ENCODE results near the gene HOXB2.

DNA sequence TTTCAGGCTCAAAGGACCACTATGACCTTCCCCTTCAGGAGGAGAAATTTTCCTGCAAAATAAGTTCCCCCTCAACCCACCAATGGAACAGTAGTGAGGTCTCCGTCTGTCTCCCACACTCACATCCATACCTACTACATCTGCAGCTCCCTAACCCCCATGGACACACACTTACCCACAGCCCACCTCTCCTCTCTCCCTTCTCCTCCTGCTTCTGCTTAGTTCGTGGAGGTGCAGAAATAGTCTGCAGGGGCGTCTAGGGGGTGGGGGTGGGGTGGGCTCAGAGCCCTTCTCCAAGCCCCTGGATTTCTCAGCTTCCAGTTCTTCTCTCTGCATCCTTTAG lies 24.3 kb upstream of the HOXB2 start:
- TF ChIP-seq ZBTB1 (tag by site-specific recombination; IDR thresholded peaks at IDR 0.05) (no peak), ZNF121 (tag by site-specific recombination; IDR thresholded peaks at IDR 0.05) (no peak), TRIM28 (IDR thresholded peaks at IDR 0.05; ENCODE audit: borderline replicate concordance, low read length) (no peak), ZFP69B (tag by site-specific recombination; IDR thresholded peaks at IDR 0.05) (no peak), ZNF664 (tag by site-specific recombination; IDR thresholded peaks at IDR 0.05) (no peak), ZNF133 (tag by site-specific recombination; IDR thresholded peaks at IDR 0.05) (no peak), ZNF114 (tag by site-specific recombination; IDR thresholded peaks at IDR 0.05) (no peak), ZNF548 (tag by site-specific recombination; IDR thresholded peaks at IDR 0.05) (no peak), HOXD13 (CRISPR knock-in tag; IDR thresholded peaks at IDR 0.05; ENCODE audit: borderline replicate concordance) (no peak), ZNF501 (tag by site-specific recombination; IDR thresholded peaks at IDR 0.05) (no peak), ZSCAN23 (tag by site-specific recombination; IDR thresholded peaks at IDR 0.05) (no peak)
- TF ChIP-seq, protein P1, sequence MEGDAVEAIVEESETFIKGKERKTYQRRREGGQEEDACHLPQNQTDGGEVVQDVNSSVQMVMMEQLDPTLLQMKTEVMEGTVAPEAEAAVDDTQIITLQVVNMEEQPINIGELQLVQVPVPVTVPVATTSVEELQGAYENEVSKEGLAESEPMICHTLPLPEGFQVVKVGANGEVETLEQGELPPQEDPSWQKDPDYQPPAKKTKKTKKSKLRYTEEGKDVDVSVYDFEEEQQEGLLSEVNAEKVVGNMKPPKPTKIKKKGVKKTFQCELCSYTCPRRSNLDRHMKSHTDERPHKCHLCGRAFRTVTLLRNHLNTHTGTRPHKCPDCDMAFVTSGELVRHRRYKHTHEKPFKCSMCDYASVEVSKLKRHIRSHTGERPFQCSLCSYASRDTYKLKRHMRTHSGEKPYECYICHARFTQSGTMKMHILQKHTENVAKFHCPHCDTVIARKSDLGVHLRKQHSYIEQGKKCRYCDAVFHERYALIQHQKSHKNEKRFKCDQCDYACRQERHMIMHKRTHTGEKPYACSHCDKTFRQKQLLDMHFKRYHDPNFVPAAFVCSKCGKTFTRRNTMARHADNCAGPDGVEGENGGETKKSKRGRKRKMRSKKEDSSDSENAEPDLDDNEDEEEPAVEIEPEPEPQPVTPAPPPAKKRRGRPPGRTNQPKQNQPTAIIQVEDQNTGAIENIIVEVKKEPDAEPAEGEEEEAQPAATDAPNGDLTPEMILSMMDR (tag by site-specific recombination; IDR thresholded peaks at IDR 0.05), result no peak
- TF ChIP-seq, protein P2, sequence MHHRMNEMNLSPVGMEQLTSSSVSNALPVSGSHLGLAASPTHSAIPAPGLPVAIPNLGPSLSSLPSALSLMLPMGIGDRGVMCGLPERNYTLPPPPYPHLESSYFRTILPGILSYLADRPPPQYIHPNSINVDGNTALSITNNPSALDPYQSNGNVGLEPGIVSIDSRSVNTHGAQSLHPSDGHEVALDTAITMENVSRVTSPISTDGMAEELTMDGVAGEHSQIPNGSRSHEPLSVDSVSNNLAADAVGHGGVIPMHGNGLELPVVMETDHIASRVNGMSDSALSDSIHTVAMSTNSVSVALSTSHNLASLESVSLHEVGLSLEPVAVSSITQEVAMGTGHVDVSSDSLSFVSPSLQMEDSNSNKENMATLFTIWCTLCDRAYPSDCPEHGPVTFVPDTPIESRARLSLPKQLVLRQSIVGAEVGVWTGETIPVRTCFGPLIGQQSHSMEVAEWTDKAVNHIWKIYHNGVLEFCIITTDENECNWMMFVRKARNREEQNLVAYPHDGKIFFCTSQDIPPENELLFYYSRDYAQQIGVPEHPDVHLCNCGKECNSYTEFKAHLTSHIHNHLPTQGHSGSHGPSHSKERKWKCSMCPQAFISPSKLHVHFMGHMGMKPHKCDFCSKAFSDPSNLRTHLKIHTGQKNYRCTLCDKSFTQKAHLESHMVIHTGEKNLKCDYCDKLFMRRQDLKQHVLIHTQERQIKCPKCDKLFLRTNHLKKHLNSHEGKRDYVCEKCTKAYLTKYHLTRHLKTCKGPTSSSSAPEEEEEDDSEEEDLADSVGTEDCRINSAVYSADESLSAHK (tag by site-specific recombination; IDR thresholded peaks at IDR 0.05), result no peak
